Measurements from ENCODE around the gene KRTAP12-3.
A peak's percentile ranks its signal among the peaks of the same experiment; 100 is the strongest.
"Not testable (repeated sequence)": the region's sequence is repeated elsewhere in the genome, so short reads cannot be mapped to it uniquely, and the experiment has no call there.

Gene KRTAP12-3

DNA sequence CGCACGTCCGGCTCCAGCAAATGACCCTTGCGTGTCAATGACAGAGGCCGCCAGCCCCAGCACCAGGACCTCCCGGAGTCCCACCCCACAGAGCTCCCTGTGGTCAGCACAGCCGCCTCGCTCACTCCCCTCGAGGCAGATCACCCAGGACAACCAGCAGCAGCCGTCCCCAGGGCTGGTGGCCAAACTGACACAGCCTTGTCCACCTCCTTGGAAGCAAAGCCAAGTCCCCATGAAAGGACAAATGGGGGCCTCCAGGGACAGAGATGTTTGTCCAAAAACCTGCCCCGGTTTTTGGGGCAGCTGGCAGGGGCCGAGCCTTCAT, 18.4 kb upstream of the KRTAP12-3 start:
- Histone ChIP-seq H3K27ac (no peak overlapping the region), H3K4me3 (ENCODE audit: low read depth, low read length) (no peak overlapping the region), H3K27me3 (ENCODE audit: insufficient read depth, low read depth, severe bottlenecking) (no peaks in the 10 kb centered on the region), H3K36me3 (no peaks in the 10 kb centered on the region), H3K9me3 (ENCODE audit: severe bottlenecking) (peaks cover 18% of the 10 kb centered on the region)
- no peak for TF ChIP-seq CTCF (IDR thresholded peaks at IDR 0.05; ENCODE audit: low read depth, low read length)
- no peak for DNase-seq

DNA sequence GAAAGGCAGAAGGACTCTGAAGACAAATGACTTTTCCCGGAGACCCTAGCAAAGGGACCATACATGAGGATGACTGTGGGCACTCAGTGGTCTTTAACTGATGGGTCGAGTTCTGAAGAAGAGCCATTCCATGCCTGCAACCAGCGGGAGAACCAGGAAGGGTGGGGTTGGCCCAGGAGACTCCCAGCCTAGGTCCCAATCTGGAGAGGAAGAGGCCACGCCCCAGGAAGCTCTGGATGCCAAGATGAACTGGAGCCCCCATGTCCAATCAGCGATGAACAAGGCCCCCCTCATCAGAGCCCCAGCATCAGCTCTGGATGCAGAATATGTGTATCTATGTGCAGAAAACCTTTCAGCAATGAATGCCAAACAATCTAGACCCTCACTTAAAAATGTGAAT, 17.0 kb upstream of the KRTAP12-3 start:
- no peak overlapping the region for H3K4me3 ChIP-seq (ENCODE audit: low read depth, low read length)
- no peak for DNase-seq
- H3K27ac ChIP-seq = no peak overlapping the region
- H3K9me3 ChIP-seq (ENCODE audit: severe bottlenecking) = peaks cover 30% of the 10 kb centered on the region
- H3K27me3 ChIP-seq (ENCODE audit: insufficient read depth, low read depth, severe bottlenecking) = no peaks in the 10 kb centered on the region
- no peak for TF ChIP-seq CTCF (IDR thresholded peaks at IDR 0.05; ENCODE audit: low read depth, low read length)
- H3K36me3 ChIP-seq = no peaks in the 10 kb centered on the region

GRCh38 chr21:44643741-44644310, 13.9 kb upstream of the KRTAP12-3 start:
- H3K27ac ChIP-seq = peak overlapping the region; percentile 46
- peaks cover 30% of the 10 kb centered on the region for H3K9me3 ChIP-seq (ENCODE audit: severe bottlenecking)
- no peaks in the 10 kb centered on the region for H3K36me3 ChIP-seq
- no peaks in the 10 kb centered on the region for H3K27me3 ChIP-seq (ENCODE audit: insufficient read depth, low read depth, severe bottlenecking)
- H3K4me3 ChIP-seq (ENCODE audit: low read depth, low read length) = 0 out of 2 replicates have a peak overlapping the region, but pooled peaks have one; percentile 9
- peak; percentile 58 for DNase-seq
- TF ChIP-seq CTCF (IDR thresholded peaks at IDR 0.05; ENCODE audit: low read depth, low read length) = no peak

DNA sequence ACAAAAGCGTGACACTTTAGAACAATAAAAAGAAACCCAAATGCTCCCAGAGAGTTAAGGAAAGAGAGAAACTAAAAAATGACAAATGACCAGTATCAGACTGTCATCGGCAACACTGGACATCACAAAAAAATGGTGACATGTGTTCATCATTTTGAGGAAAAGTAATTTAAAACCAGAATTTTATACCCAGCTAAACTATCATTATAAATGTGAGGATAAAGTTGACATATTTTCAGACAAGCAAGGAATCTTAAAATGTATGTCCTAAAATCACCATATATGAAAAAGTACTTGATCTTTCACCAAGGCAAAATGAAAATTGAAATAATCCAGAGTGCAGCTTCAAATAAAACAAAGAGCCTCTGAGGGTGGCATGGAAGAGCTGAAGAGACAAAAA, 12.9 kb upstream of the KRTAP12-3 start:
- peaks cover 29% of the 10 kb centered on the region for H3K9me3 ChIP-seq (ENCODE audit: severe bottlenecking)
- no peak for DNase-seq
- H3K4me3 ChIP-seq (ENCODE audit: low read depth, low read length) = no peak overlapping the region
- no peaks in the 10 kb centered on the region for H3K27me3 ChIP-seq (ENCODE audit: insufficient read depth, low read depth, severe bottlenecking)
- H3K36me3 ChIP-seq = no peaks in the 10 kb centered on the region
- no peak overlapping the region for H3K27ac ChIP-seq
- TF ChIP-seq CTCF (IDR thresholded peaks at IDR 0.05; ENCODE audit: low read depth, low read length) = no peak

GRCh38 chr21:44646366-44647221, 11.1 kb upstream of the KRTAP12-3 start, which contains the start of gene KRTAP10-11:
Gene KRTAP10-11 (plus strand): TSS chr21:44646414. CDS start chr21:44646459, 45 bp downstream.
- not testable (repeated sequence) for H3K36me3 ChIP-seq; H3K4me3 ChIP-seq (ENCODE audit: low read depth, low read length); DNase-seq; H3K27ac ChIP-seq; H3K27me3 ChIP-seq (ENCODE audit: insufficient read depth, low read depth, severe bottlenecking)
- H3K9me3 ChIP-seq (ENCODE audit: severe bottlenecking) = peaks cover 14% of the 10 kb centered on the region
- TF ChIP-seq CTCF (IDR thresholded peaks at IDR 0.05; ENCODE audit: low read depth, low read length) = 0 out of 2 replicates have a peak, but pooled peaks have one; percentile 4

Measured in WERI-Rb-1 (cell line).